Retinal pigment epithelial cell (primary cell): ENCODE results near the gene ACTMAP.

Source experiments
- DNase-seq: peaks from one replicate; pipeline ENCODE4 v3.0.0-alpha.2; 2010; ENCODE audit warnings: low read depth
- H3K4me3 ChIP-seq: 2 replicates; pipeline ENCODE4 v1.5.1; 2011; ENCODE audit warnings: mild to moderate bottlenecking, low read length, control low read depth, moderate library complexity
- CTCF ChIP-seq: conservative IDR thresholded peaks from 2 replicates; pipeline ENCODE4 v1.5.1; 2011; ENCODE audit warnings: low read depth, low read length, control low read depth, inconsistent platforms

ACTMAP gene

GRCh38 chr19:40702337-40703012, 47.8 kb downstream of the ACTMAP start:
- no peak for DNase-seq
- H3K4me3 ChIP-seq: no peak overlapping the region
- TF ChIP-seq CTCF: peak; percentile 67

GRCh38 chr19:40701758-40702157, 48.5 kb downstream of the ACTMAP start:
- DNase-seq: no peak
- TF ChIP-seq CTCF: no peak
- H3K4me3 ChIP-seq: no peak overlapping the region

- TF ChIP-seq CTCF: no peak
- no peak for DNase-seq
- H3K4me3 ChIP-seq: no peak overlapping the region
Observed at GRCh38 chr19:40700083-40700482, 50.2 kb downstream of the ACTMAP start.

- no peak for DNase-seq
- H3K4me3 ChIP-seq: no peak overlapping the region
- TF ChIP-seq CTCF: no peak
Observed at GRCh38 chr19:40697007-40697406, 53.3 kb downstream of the ACTMAP start.

- TF ChIP-seq CTCF: no peak
- no peak for DNase-seq
- H3K4me3 ChIP-seq: no peak overlapping the region
Observed at GRCh38 chr19:40695881-40696280, 54.4 kb downstream of the ACTMAP start.

- no peak for DNase-seq
- no peak overlapping the region for H3K4me3 ChIP-seq
- no peak for TF ChIP-seq CTCF
Observed at GRCh38 chr19:40693896-40694295, 56.4 kb downstream of the ACTMAP start.

- no peak for TF ChIP-seq CTCF
- H3K4me3 ChIP-seq: no peak overlapping the region
- no peak for DNase-seq
Observed at GRCh38 chr19:40693150-40693788, 57.0 kb downstream of the ACTMAP start.
